Skin epidermis (tissue), 12 donors: ENCODE data around the gene ZDHHC8.

Source experiments
- H3K27ac ChIP-seq, 21 experiments: fragments of 200-600 bp; sonication (generic) in 11 of 21; one replicate each; pipeline ENCODE4 v1.5.0; 2020; ENCODE audit warnings: mild to moderate bottlenecking in 3 of 21, inconsistent platforms in 2 of 21, moderate library complexity in 2 of 21
- H3K4me3 ChIP-seq, 7 experiments: fragments of 200-600 bp; sonication (generic) in 2 of 7; one replicate each; pipeline ENCODE4 v1.5.0; 2020; ENCODE audit warnings: inconsistent platforms in 2 of 7, mild to moderate bottlenecking in 2 of 7, moderate library complexity in 1 of 7

ZDHHC8 gene

DNA sequence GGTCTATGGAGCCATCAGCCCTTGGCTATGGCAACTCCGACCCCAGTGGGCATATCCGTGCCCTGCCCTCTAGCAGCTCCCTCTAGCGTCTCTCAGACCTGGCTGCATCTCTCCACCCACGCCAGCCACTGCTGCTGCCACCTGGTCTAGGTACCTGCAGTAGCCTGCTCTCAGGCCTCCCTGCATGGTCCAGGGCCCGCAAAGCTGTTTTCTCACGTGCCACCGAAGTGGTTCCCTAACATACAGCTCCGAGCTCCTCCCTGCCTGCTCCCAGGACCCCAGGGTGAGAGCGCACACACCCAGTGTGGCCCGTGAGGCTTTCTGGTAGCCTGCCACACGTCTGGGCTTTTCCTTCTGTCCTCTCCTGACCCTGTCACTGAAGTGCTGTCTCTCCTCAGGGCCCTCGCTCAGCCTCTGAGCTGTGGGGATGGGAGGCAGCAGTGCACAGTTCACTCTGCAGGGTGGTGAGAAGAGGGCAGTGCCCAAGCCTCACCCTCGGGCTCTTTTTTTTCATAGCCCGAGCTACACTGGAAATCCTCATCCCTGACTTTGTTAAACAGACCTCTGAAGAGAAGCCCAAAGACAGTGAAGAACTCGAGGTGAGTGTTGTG is 37.3 kb upstream of the ZDHHC8 start:
- H3K27ac ChIP-seq: peak overlapping the region in 1 of 21 experiments; percentile 19
- no peak overlapping the region for H3K4me3 ChIP-seq

GRCh38 chr22:20095521-20095920 is 36.1 kb upstream of the ZDHHC8 start:
- Histone ChIP-seq H3K27ac (no peak overlapping the region), H3K4me3 (no peak overlapping the region)

GRCh38 chr22:20096574-20097420 is 34.8 kb upstream of the ZDHHC8 start:
- H3K27ac ChIP-seq: no peak overlapping the region

DNA sequence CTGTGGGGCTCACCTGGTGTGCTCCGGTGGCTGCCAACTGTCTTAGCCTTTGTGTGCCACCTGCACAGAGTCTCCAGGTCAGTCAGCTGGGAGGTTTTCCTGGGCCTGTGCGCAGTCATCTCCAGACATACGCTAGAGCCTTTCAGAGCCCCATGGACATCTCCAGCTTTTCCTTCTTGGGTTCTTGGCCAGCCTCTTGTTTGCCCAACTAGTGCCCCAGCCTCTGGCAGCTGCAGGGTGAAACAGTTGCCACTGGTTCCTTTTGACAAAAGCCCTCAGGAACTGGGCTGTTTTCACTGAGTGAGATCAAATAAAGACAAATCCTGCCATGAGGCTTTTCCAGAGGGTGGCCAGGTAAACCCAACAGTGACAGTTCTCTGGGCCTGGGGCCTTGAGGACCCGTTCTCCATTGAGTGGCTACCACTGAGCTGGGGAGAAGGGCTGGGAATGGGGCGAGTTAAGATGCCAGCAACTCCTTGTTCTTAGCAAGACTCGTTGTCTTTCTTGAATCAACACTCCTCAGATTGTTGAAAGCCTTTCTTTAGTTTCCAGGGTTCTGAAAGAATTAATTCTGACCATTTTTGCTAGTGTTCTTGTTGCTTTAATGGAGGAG is 32.4 kb upstream of the ZDHHC8 start:
- Histone ChIP-seq H3K27ac (peak overlapping the region in 7 of 21 experiments; percentile 16 to 66 (median 49)), H3K4me3 (no peak overlapping the region)

More at GRCh38 chr22:20096574-20097420, 34.8 kb upstream of the ZDHHC8 start:
- H3K4me3 ChIP-seq: no peak overlapping the region

DNA sequence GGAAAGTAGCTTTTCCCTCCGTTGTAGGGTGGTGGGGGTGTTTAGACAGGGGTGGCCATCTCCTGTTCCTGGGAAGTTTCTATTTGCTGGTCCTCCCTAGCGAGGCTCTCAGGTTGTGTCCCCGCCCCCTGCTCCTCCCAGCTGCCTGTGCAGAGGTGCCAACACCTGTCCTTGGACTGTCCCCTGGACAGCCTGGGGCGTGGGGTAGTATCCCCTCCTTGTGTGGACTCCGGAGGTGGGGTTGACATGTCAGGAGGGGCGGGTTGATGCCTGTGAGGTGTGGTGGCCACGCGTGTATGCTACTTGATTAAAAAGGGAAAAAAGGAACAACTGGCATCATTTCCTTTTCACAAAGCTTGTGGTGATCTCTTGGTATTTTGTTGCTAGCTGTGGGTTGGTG is 30.0 kb upstream of the ZDHHC8 start:
- Histone ChIP-seq H3K4me3 (no peak overlapping the region), H3K27ac (no peak overlapping the region)

GRCh38 chr22:20102203-20102780 is 29.3 kb upstream of the ZDHHC8 start:
- H3K27ac ChIP-seq: no peak overlapping the region
- no peak overlapping the region for H3K4me3 ChIP-seq

- Histone ChIP-seq H3K4me3 (no peak overlapping the region), H3K27ac (no peak overlapping the region)
Observed at GRCh38 chr22:20105456-20106204, 26.0 kb upstream of the ZDHHC8 start.

DNA sequence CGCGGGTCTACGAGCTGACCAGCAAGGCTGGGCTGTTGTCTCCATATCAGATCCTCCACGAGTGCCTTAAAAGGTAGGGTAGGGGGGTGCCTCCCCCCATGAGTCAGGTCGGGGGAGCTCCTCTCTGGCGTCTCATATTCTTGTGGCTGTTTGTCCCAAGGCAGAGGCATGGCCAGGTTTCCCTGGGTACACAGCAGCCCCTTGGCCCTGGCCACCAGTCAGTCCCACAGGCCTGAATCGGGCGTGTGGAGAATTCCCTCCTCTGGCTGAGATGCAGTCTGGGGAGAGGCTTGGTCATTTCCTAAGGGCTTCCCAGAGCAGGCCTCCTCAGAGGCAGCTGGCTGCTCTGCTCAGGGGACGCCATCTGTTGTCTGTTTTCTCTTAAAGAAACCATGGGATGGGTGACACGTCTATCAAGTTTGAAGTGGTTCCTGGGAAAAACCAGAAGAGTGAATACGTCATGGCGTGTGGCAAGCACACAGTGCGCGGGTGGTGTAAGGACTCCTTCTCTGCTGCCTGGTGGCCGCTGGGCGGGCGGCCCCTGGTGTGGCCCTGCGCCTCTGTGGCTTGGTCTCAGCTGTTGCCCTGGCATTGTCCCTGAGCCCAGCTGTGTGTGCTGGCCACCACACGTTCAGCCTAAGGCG is 25.3 kb upstream of the ZDHHC8 start:
- peak overlapping the region in 1 of 21 experiments; percentile 57 for H3K27ac ChIP-seq
- no peak overlapping the region for H3K4me3 ChIP-seq

GRCh38 chr22:20106849-20107237 is 24.8 kb upstream of the ZDHHC8 start:
- no peak overlapping the region for H3K4me3 ChIP-seq
- H3K27ac ChIP-seq: peak overlapping the region in 1 of 21 experiments; percentile 57

- H3K27ac ChIP-seq: peak overlapping the region in 1 of 21 experiments; percentile 57
Observed at GRCh38 chr22:20107471-20107901, 24.1 kb upstream of the ZDHHC8 start.

GRCh38 chr22:20107951-20108756 is 23.4 kb upstream of the ZDHHC8 start:
- H3K4me3 ChIP-seq: no peak overlapping the region
- H3K27ac ChIP-seq: no peak overlapping the region

More at GRCh38 chr22:20107471-20107901, 24.1 kb upstream of the ZDHHC8 start:
- H3K4me3 ChIP-seq: no peak overlapping the region

- Histone ChIP-seq H3K4me3 (no peak overlapping the region), H3K27ac (no peak overlapping the region)
Observed at GRCh38 chr22:20108757-20109230, 22.8 kb upstream of the ZDHHC8 start.

- Histone ChIP-seq H3K27ac (no peak overlapping the region), H3K4me3 (no peak overlapping the region)
Observed at GRCh38 chr22:20109411-20110358, 21.9 kb upstream of the ZDHHC8 start.

DNA sequence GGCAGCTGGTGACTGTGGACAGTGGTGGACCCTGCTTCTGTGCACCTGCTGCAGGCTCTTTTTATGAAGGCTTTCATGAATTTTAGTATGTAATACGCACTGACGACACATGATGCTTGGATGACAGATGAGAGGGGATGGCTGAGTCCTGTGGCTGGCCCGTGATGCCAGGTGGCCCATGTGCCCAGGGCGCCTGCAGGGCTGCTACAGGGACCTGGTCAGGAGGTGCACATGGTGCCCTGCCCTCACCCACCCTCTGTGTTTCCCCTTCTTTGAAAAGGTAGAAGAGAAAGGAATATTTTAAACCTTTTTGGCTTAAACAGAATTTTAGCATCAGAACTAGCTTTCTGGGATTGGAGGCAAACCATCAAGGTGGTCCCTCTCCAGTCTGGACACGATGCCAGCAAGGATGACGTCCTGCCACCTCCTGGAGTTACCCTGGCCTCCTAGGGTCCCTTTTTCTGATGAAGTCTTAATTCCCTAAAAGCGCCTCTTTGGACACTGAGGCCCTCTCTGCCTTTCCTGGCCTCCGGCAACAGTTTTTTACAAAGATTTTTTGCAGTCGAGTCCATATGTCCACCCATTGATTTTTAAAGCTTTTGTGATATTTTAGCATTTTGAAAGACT is 21.1 kb upstream of the ZDHHC8 start:
- Histone ChIP-seq H3K27ac (peak overlapping the region in 1 of 21 experiments; percentile 76), H3K4me3 (no peak overlapping the region)

- H3K4me3 ChIP-seq: no peak overlapping the region
Observed at GRCh38 chr22:20111045-20111688, 20.4 kb upstream of the ZDHHC8 start.

More at GRCh38 chr22:20111045-20111688, 20.4 kb upstream of the ZDHHC8 start:
- H3K27ac ChIP-seq: peak overlapping the region in 4 of 21 experiments; percentile 7 to 76 (median 24)
